ENCODE data around the gene CCDC33.
"Not testable (repeated sequence)": the region's sequence is repeated elsewhere in the genome, so short reads cannot be mapped to it uniquely, and the experiment has no call there.

CCDC33 gene

DNA sequence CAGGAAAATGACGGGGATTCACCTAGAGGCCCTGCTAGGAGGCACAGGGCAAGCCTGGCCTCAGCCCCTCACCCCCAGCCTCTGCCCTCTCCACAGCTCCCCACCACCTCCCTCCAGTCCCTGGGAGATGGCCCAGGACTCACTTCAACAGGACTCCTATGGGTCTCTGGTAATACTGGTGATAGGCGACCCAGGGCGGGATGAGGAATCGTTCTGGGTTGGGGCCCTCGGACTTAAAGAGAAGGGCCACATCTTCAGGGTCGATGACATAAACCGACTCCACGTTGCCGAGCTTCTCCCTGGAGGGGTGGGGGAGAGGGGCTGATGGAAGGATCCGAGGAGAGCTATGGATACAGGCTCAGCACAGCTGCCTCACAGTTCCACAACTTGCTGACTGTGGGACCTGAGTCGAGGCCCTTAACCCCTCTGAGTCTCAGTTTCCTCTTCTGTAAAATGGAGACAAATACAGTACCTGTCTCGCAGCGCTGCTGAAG lies 111.7 kb downstream of the CCDC33 start:
- Histone ChIP-seq H3K4me1 (ENCODE audit: control insufficient read depth, insufficient read depth, low read length) (no peaks in the 10 kb centered on the region), H3K9me3 (ENCODE audit: control insufficient read depth, low read length) (no peaks in the 10 kb centered on the region)
- no peak for DNase-seq (ENCODE audit: low read depth)

DNA sequence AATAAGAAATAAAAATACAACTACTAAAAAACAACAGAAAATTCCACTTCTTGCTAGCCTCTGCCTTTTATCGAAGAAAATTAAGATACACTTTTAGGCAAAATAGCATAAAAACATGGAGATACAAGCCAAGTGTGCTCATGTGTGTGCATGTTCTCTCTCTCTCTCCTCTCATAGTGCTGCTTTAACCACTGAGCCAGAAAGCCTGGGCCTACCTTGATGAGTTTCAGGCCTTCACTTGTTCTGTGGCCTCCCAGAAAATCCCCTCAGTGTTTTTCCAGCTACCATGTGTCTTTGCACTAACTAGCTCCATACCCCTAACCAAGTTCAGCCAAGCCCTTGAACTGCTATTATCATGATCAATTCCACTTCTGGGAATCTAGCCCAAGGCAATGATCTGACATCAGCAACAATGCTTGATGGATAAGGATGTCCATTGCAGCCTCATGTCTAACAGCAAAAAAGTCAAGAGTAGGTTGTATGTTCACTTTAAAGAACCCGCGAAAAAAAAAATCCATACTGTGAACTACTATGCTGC lies 113.2 kb downstream of the CCDC33 start:
- peaks cover 5% of the 10 kb centered on the region for H3K9me3 ChIP-seq (ENCODE audit: control insufficient read depth, low read length)
- no peaks in the 10 kb centered on the region for H3K27me3 ChIP-seq (replicated peaks; ENCODE audit: control insufficient read depth, insufficient read depth, low read length)
- no peak overlapping the region for H3K9ac ChIP-seq (ENCODE audit: low read length)
- H3K4me3 ChIP-seq (ENCODE audit: low read length) = no peak overlapping the region
- H3K4me1 ChIP-seq (ENCODE audit: control insufficient read depth, insufficient read depth, low read length) = no peaks in the 10 kb centered on the region
- no peaks in the 10 kb centered on the region for H3K36me3 ChIP-seq (ENCODE audit: control insufficient read depth, insufficient read depth, low read length, severe bottlenecking)
- DNase-seq (ENCODE audit: low read depth) = no peak

More for the DNA sequence above, 111.7 kb downstream of the CCDC33 start:
- Histone ChIP-seq H3K27me3 (replicated peaks; ENCODE audit: control insufficient read depth, insufficient read depth, low read length) (no peaks in the 10 kb centered on the region), H3K36me3 (ENCODE audit: control insufficient read depth, insufficient read depth, low read length, severe bottlenecking) (no peaks in the 10 kb centered on the region), H3K4me3 (ENCODE audit: low read length) (no peak overlapping the region), H3K9ac (ENCODE audit: low read length) (no peak overlapping the region)

DNA sequence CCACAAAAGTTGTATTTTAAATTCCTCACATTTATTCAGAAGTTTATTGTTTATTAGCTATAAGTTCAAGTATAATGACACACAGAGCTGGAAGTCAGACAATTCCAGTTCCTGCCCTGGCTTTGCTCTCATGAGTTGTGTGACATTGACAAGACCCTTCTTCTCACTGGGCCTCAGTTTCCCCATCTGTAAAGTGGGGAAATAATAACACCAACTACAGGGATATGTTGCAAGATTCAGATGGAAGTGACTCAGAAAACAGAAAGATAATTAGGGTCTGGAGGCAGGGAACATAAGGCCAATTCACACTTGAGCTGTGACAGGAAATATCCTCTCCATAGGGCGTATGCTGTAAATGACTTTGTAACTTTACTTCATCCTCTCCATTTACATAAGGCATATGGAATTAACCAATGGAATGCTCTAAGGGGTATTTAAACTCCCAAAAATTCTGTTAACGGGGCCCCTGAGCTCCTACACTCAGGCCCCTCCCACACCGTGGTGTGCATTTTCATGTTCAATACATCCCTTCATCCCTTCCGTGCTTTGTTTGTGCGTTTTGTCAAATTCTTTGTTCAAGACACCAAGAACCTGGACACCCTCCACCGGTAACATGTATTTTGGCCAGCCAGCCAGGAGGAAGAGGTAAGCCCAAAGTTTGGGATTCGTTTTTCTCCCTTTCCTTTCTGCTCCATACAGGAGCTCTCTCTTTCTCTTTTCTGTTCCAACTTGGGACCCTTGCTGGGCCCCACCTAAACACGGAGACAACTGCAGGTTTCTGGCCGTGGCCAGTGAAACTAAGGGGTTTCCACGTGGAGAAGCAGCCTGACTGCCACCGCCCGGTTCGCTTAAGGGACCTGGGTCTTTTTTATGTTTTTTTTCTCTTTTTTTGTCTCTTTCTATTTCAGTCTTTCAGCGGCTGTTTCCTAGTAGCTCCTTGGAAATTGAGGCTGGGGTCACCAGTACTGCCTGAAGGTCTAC lies 114.5 kb downstream of the CCDC33 start:
- Histone ChIP-seq H3K9me3 (ENCODE audit: control insufficient read depth, low read length) (peaks cover 5% of the 10 kb centered on the region), H3K9ac (ENCODE audit: low read length) (no peak overlapping the region), H3K27me3 (replicated peaks; ENCODE audit: control insufficient read depth, insufficient read depth, low read length) (no peaks in the 10 kb centered on the region), H3K4me1 (ENCODE audit: control insufficient read depth, insufficient read depth, low read length) (no peaks in the 10 kb centered on the region), H3K36me3 (ENCODE audit: control insufficient read depth, insufficient read depth, low read length, severe bottlenecking) (no peaks in the 10 kb centered on the region), H3K4me3 (ENCODE audit: low read length) (no peak overlapping the region)
- no peak for DNase-seq (ENCODE audit: low read depth)

DNA sequence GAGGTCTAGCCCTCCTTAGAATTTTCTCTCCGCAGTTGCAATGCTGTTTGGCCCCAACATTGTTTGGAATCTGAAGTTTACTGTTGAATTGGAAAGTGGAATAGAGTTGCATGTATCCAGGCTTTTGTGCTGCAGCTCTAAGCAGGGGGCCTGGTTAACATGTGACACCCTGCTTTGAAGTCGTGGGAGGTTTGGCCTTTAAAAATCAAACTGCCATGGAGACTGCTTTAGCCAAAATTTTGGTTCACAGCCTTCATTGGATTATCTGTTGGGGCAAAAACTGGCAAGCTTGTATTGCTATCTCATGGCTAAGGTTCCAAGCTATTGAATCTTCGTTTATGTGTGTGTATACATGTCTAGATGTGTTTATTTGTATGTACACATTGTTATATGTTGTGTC lies 115.5 kb downstream of the CCDC33 start:
- no peak for DNase-seq (ENCODE audit: low read depth)
- Histone ChIP-seq H3K9ac (ENCODE audit: low read length) (no peak overlapping the region), H3K4me3 (ENCODE audit: low read length) (no peak overlapping the region), H3K4me1 (ENCODE audit: control insufficient read depth, insufficient read depth, low read length) (no peaks in the 10 kb centered on the region), H3K9me3 (ENCODE audit: control insufficient read depth, low read length) (peaks cover 5% of the 10 kb centered on the region), H3K27me3 (replicated peaks; ENCODE audit: control insufficient read depth, insufficient read depth, low read length) (no peaks in the 10 kb centered on the region), H3K36me3 (ENCODE audit: control insufficient read depth, insufficient read depth, low read length, severe bottlenecking) (no peaks in the 10 kb centered on the region)

DNA sequence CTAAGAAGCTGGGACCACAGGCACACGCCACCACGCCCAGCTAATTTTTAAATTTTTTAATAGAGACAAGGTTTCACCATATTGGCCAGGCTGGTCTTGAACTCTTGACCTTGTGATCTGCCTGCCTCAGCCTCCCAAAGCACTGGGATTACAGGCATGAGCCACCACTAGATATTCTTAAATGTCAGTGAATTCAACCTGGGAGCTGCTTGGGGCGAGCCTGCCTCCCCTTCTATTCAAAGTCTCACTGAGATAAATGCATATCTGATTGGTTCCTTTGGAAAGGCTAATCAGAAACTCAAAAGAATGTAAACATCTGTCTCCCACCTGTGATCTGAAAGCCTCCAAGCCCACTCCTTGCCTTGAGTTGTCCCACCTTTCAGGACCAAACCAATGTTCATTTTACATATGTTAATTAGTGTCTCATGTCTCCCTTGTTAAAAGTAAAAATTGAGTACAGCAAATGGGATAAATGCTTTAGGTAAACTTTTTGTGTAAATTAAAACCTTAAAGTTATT lies 116.3 kb downstream of the CCDC33 start:
- Histone ChIP-seq H3K27me3 (replicated peaks; ENCODE audit: control insufficient read depth, insufficient read depth, low read length) (no peaks in the 10 kb centered on the region), H3K4me3 (ENCODE audit: low read length) (no peak overlapping the region), H3K4me1 (ENCODE audit: control insufficient read depth, insufficient read depth, low read length) (peaks cover 4% of the 10 kb centered on the region), H3K9me3 (ENCODE audit: control insufficient read depth, low read length) (peaks cover 5% of the 10 kb centered on the region), H3K36me3 (ENCODE audit: control insufficient read depth, insufficient read depth, low read length, severe bottlenecking) (no peaks in the 10 kb centered on the region), H3K9ac (ENCODE audit: low read length) (no peak overlapping the region)
- DNase-seq (ENCODE audit: low read depth) = no peak

DNA sequence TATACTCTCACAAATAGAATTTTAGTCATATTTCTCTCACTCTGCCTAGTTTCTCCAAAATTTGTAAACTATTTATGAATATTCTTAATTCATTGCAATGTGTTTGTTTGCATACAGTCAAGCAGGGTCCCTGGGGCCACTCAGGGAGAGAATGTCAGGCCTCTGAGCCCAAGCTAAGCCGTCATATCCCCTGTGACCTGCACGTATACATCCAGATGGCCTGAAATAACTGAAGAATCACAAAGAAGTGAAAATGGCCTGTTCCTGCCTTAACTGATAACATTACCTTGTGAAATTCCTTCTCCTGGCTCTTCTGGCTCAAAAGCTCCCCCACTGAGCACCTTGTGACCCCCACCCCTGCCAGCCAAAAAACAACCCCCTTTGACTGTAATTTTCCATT lies 117.9 kb downstream of the CCDC33 start:
- not testable (repeated sequence) for H3K9ac ChIP-seq (ENCODE audit: low read length); DNase-seq (ENCODE audit: low read depth); H3K4me1 ChIP-seq (ENCODE audit: control insufficient read depth, insufficient read depth, low read length); H3K4me3 ChIP-seq (ENCODE audit: low read length); H3K27me3 ChIP-seq (replicated peaks; ENCODE audit: control insufficient read depth, insufficient read depth, low read length); H3K9me3 ChIP-seq (ENCODE audit: control insufficient read depth, low read length); H3K36me3 ChIP-seq (ENCODE audit: control insufficient read depth, insufficient read depth, low read length, severe bottlenecking)

DNA sequence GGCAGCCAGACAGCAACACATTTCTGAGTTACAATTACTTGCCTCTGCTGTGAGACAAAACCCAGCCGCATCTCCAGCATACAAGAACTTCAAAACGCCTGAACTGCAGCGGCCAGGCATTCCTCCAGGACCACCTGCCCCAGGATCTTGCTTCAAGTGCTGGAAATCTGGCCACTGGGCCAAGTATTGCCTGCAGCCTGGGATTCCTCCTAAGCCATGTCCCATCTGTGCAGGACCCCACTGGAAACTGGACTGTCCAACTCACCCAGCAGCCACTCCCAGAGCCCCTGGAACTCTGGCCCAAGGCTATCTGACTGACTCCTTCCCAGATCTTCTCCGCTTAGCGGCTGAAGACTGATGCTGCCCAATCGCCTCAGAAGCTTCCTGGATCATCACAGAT lies 119.9 kb downstream of the CCDC33 start:
- peaks cover 17% of the 10 kb centered on the region for H3K4me1 ChIP-seq (ENCODE audit: control insufficient read depth, insufficient read depth, low read length)
- H3K36me3 ChIP-seq (ENCODE audit: control insufficient read depth, insufficient read depth, low read length, severe bottlenecking); DNase-seq (ENCODE audit: low read depth); H3K4me3 ChIP-seq (ENCODE audit: low read length); H3K27me3 ChIP-seq (replicated peaks; ENCODE audit: control insufficient read depth, insufficient read depth, low read length); H3K9ac ChIP-seq (ENCODE audit: low read length); H3K9me3 ChIP-seq (ENCODE audit: control insufficient read depth, low read length): not testable (repeated sequence)

DNA sequence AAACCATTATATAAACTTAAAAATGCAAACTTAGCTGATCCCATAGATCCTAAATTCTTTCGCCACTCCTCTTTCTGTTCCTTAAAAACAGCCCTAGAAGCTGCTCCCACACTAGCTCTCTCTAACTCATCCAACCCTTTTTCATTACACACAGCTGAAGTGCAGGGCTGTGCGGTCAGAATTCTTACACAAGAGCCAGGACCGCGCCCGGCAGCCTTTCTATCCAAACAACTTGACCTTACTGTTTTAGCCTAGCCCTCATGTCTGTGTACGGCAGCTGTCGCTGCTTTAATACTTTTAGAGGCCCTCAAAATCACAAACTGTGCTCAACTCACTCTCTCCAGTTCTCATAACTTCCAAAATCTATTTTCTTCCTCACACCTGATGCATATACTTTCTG lies 121.4 kb downstream of the CCDC33 start:
- H3K4me1 ChIP-seq (ENCODE audit: control insufficient read depth, insufficient read depth, low read length) = peaks cover 26% of the 10 kb centered on the region
- not testable (repeated sequence) for H3K27me3 ChIP-seq (replicated peaks; ENCODE audit: control insufficient read depth, insufficient read depth, low read length); H3K4me3 ChIP-seq (ENCODE audit: low read length); DNase-seq (ENCODE audit: low read depth); H3K36me3 ChIP-seq (ENCODE audit: control insufficient read depth, insufficient read depth, low read length, severe bottlenecking); H3K9me3 ChIP-seq (ENCODE audit: control insufficient read depth, low read length); H3K9ac ChIP-seq (ENCODE audit: low read length)

DNA sequence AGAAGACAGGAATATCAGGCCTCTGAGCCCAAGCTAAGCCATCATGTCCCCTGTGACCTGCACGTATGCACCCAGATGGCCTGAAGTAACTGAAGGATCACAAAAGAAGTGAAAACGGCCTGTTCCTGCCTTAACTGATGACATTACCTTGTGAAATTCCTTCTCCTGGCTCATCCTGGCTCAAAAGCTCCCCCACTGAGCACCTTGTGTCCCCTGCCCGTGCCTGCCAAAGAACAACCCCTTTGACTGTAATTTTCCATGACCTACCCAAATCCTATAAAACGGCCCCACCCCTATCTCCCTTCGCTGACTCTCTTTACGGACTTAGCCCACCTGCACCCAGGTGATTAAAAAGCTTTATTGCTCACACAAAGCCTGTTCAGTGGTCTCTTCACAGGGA lies 123.2 kb downstream of the CCDC33 start:
- not testable (repeated sequence) for H3K4me3 ChIP-seq (ENCODE audit: low read length); DNase-seq (ENCODE audit: low read depth)

DNA sequence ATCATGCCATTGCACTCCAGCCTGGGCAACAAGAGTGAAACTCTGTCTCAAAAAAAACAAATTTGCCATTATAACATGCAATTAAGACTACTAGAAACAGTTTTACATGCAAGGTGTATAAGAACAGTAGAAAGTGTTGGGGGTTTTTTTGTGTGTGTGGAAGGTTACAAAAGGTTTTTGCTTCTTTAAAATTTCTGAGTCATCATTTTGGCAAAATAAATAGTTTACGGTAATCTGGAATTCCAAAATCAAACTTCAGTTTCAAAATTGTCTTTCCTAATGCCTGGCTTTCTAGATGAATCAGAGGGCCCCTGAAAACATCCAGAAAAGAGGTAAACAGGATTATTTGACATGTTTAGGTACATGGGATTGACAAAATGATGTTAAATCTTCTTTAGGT lies 124.7 kb downstream of the CCDC33 start:
- Histone ChIP-seq H3K4me1 (ENCODE audit: control insufficient read depth, insufficient read depth, low read length) (peaks cover 34% of the 10 kb centered on the region), H3K9ac (ENCODE audit: low read length) (peak overlapping the region; percentile 7)
- H3K9me3 ChIP-seq (ENCODE audit: control insufficient read depth, low read length); H3K36me3 ChIP-seq (ENCODE audit: control insufficient read depth, insufficient read depth, low read length, severe bottlenecking); DNase-seq (ENCODE audit: low read depth); H3K27me3 ChIP-seq (replicated peaks; ENCODE audit: control insufficient read depth, insufficient read depth, low read length); H3K4me3 ChIP-seq (ENCODE audit: low read length): not testable (repeated sequence)

More for the DNA sequence above, 123.2 kb downstream of the CCDC33 start:
- not testable (repeated sequence) for H3K36me3 ChIP-seq (ENCODE audit: control insufficient read depth, insufficient read depth, low read length, severe bottlenecking); H3K9ac ChIP-seq (ENCODE audit: low read length); H3K9me3 ChIP-seq (ENCODE audit: control insufficient read depth, low read length); H3K27me3 ChIP-seq (replicated peaks; ENCODE audit: control insufficient read depth, insufficient read depth, low read length)
- H3K4me1 ChIP-seq (ENCODE audit: control insufficient read depth, insufficient read depth, low read length) = peaks cover 26% of the 10 kb centered on the region

DNA sequence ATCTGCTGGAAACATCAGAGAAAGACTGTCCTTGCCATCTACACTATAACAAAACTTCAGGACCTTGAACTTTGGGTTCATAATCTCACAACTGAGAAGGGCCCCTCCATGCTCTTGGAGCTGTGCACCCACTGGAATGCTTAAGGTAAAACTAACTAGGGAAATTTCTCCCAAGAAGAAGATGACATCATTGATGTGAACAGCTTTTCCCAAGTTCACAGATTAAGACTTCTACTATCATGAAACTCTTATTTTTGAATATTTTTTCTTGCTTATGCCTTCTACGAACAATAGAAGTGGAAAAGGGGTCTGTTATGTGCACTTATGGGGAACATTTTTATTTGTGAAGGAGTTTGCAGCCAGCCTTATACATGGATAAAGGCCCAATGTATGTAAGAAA lies 126.4 kb downstream of the CCDC33 start:
- no peak overlapping the region for H3K9ac ChIP-seq (ENCODE audit: low read length)
- H3K9me3 ChIP-seq (ENCODE audit: control insufficient read depth, low read length) = no peaks in the 10 kb centered on the region
- peaks cover 39% of the 10 kb centered on the region for H3K4me1 ChIP-seq (ENCODE audit: control insufficient read depth, insufficient read depth, low read length)
- H3K36me3 ChIP-seq (ENCODE audit: control insufficient read depth, insufficient read depth, low read length, severe bottlenecking) = no peaks in the 10 kb centered on the region
- H3K27me3 ChIP-seq (replicated peaks; ENCODE audit: control insufficient read depth, insufficient read depth, low read length) = no peaks in the 10 kb centered on the region
- no peak overlapping the region for H3K4me3 ChIP-seq (ENCODE audit: low read length)
- DNase-seq (ENCODE audit: low read depth) = no peak

All from adipocyte (in vitro differentiated cells).